Measurements from ENCODE around the gene MED16.

DNA sequence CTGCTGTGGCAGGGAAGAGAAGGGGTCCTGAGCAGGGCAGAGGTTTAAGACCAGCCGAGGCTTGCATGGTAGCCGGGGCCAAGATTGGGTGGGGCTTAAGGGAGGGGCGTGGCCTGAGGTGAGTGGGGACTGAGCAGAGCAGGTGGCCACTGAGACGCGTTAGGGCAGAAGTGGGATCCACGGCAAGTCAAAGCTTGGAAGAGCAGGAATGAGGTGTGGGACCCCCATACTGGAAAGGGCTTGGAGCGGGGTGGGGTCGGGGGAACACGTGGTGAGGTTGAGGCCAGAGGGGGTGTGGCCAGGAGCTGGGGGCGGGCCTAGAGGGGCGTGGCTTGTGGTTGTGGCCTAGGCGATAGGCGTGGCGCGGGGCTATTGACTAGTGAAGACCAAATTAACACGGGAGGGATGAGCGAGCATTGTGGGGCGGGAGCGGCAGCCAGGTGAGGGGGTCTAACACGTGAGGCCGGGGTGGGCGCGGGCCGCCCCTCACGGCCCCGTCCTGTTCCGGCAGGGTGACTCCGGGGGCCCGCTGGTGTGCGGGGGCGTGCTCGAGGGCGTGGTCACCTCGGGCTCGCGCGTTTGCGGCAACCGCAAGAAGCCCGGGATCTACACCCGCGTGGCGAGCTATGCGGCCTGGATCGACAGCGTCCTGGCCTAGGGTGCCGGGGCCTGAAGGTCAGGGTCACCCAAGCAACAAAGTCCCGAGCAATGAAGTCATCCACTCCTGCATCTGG, 30.2 kb downstream of the MED16 start:
- TF ChIP-seq POLR2A (IDR thresholded peaks at IDR 0.05; ENCODE audit: low read depth, low read length): no peak
- TF ChIP-seq, protein P1, sequence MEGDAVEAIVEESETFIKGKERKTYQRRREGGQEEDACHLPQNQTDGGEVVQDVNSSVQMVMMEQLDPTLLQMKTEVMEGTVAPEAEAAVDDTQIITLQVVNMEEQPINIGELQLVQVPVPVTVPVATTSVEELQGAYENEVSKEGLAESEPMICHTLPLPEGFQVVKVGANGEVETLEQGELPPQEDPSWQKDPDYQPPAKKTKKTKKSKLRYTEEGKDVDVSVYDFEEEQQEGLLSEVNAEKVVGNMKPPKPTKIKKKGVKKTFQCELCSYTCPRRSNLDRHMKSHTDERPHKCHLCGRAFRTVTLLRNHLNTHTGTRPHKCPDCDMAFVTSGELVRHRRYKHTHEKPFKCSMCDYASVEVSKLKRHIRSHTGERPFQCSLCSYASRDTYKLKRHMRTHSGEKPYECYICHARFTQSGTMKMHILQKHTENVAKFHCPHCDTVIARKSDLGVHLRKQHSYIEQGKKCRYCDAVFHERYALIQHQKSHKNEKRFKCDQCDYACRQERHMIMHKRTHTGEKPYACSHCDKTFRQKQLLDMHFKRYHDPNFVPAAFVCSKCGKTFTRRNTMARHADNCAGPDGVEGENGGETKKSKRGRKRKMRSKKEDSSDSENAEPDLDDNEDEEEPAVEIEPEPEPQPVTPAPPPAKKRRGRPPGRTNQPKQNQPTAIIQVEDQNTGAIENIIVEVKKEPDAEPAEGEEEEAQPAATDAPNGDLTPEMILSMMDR (conservative IDR thresholded peaks at IDR 0.05; ENCODE audit: low read depth, low read length): no peak

Data from IMR-90 (cell line).